PC-3 (cell line): ENCODE measurements around the gene TRIM25. TPM values are rescaled to one million over a fixed set of nuclear protein-coding genes. Genes with fewer than 3 reads are reported as not detected.

Experiments
- ATAC-seq: fragments of 200-7000 bp; cut with Tn5 transposase; 2 replicates; pipeline ENCODE4 v1.9.1; 2020; ENCODE audit warnings: mild to moderate bottlenecking, moderate library complexity
- BruUV-seq: library from RNA; stranded (reverse); fragments of 400-500 nt; replicated peaks from 2 replicates; lab custom pipeline; 2021; lab: Mats Ljungman, UMichigan
- CTCF ChIA-PET: fragments of 300-600 bp; sonication (Branson Sonifier 250); formaldehyde crosslinking; loops from one replicate; lab custom pipeline; 2022; ENCODE audit warnings: antibody characterized with exemption; lab: Charles Lee
- POLR2A ChIA-PET: fragments of 300-600 bp; sonication (Branson Sonifier 250); formaldehyde crosslinking; loops from one replicate; lab custom pipeline; 2022; ENCODE audit warnings: antibody characterized with exemption; ENCODE audit not compliant: unreplicated experiment; lab: Charles Lee
- DNase-seq: peaks from one replicate; pipeline ENCODE4 v3.0.0-alpha.2; 2015
- H2AFZ ChIP-seq: fragments of 300-600 bp; sonication (generic); 2 replicates; pipeline ENCODE4 v1.6.0; 2016; ENCODE audit warnings: antibody characterized with exemption, low read length
- H3F3A ChIP-seq: fragments of 300-600 bp; sonication (generic); one replicate; pipeline ENCODE4 v1.6.0; 2017; ENCODE audit warnings: antibody characterized with exemption, low read length, control low read depth, mild to moderate bottlenecking; ENCODE audit not compliant: unreplicated experiment
- H3K27ac ChIP-seq: fragments of 300-600 bp; sonication (generic); 2 replicates; pipeline ENCODE4 v1.5.1; 2016; ENCODE audit warnings: mild to moderate bottlenecking, low read length
- H3K27me3 ChIP-seq: fragments of 300-600 bp; sonication (generic); 2 replicates; pipeline ENCODE4 v1.6.1; 2016; ENCODE audit warnings: low read length, mixed read lengths
- H3K36me3 ChIP-seq: fragments of 300-600 bp; sonication (generic); 2 replicates; pipeline ENCODE4 v1.6.1; 2016; ENCODE audit warnings: low read depth, mixed run types, low read length, mixed read lengths
- H3K4me1 ChIP-seq: fragments of 300-600 bp; sonication (generic); 2 replicates; pipeline ENCODE4 v1.5.1; 2016; ENCODE audit warnings: low read length; ENCODE audit not compliant: insufficient read depth
- H3K4me2 ChIP-seq: fragments of 300-600 bp; sonication (generic); 2 replicates; pipeline ENCODE4 v1.6.0; 2016; ENCODE audit warnings: low read length
- H3K4me3 ChIP-seq: fragments of 300-600 bp; sonication (generic); 2 replicates; pipeline ENCODE4 v1.5.1; 2016; ENCODE audit warnings: mild to moderate bottlenecking, low read length, mixed read lengths
- H3K79me2 ChIP-seq: fragments of 300-600 bp; sonication (generic); 2 replicates; pipeline ENCODE4 v1.6.1; 2017; ENCODE audit warnings: low read length, mixed read lengths
- H3K9ac ChIP-seq: fragments of 300-600 bp; sonication (generic); 2 replicates; pipeline ENCODE4 v1.6.0; 2016; ENCODE audit warnings: mild to moderate bottlenecking, low read length
- H3K9me2 ChIP-seq: fragments of 300-600 bp; sonication (generic); replicated peaks from 2 replicates; pipeline ENCODE4 v1.6.1; 2016; ENCODE audit warnings: mixed run types, low read length, mixed read lengths
- H3K9me3 ChIP-seq: fragments of 300-600 bp; sonication (generic); 2 replicates; pipeline ENCODE4 v1.6.1; 2016; ENCODE audit warnings: low read length, mixed read lengths
- H4K20me1 ChIP-seq: fragments of 300-600 bp; sonication (generic); 2 replicates; pipeline ENCODE4 v1.6.1; 2016; ENCODE audit warnings: low read length, mixed read lengths
- CTCF ChIP-seq: fragments of 300-600 bp; sonication (generic); conservative IDR thresholded peaks from 2 replicates; pipeline ENCODE4 v1.5.1; 2017; ENCODE audit warnings: antibody characterized with exemption, low read depth, mild to moderate bottlenecking, low read length
- EZH2 ChIP-seq: fragments of 300-600 bp; sonication (generic); IDR thresholded peaks from one replicate; pipeline ENCODE4 v1.6.1; 2017; ENCODE audit warnings: antibody characterized with exemption, mild to moderate bottlenecking, low read length; ENCODE audit not compliant: unreplicated experiment
- EZH2phosphoT487 ChIP-seq: fragments of 300-600 bp; sonication (generic); IDR thresholded peaks from 2 replicates; pipeline ENCODE4 v1.6.1; 2018; ENCODE audit warnings: mild to moderate bottlenecking, antibody characterized with exemption, low read length, borderline replicate concordance
- intact Hi-C: fragments of 100-400 bp; cut with micrococcal nuclease; formaldehyde crosslinking; loops from 2 replicates; pipeline ENCODE4 v1.9.0; 2023
- total RNA-seq: library from RNA; depleted of rRNA; stranded (reverse); fragments of >200 nt; gene quantifications from 2 replicates; pipeline ENCODE4 v1.2.3, GENCODE V29; 2014

Gene TRIM25
- total RNA-seq, 1 experiment from 2014 or later: 44.0 TPM

- CTCF ChIA-PET: no interaction called here
- intact Hi-C loops: no loop called here
- no peak for ATAC-seq
These were observed 22.8 kb downstream of the TRIM25 start for GRCh38 chr17:56890906-56891674.

GRCh38 chr17:56890390-56890789, 23.5 kb downstream of the TRIM25 start:
- Histone ChIP-seq H3K9ac (no peak overlapping the region), H3K9me2 (no peaks in the 10 kb centered on the region), H3K4me1 (no peaks in the 10 kb centered on the region), H3K4me2 (no peak overlapping the region), H3F3A (no peaks in the 10 kb centered on the region), H3K36me3 (peaks cover 81% of the 10 kb centered on the region), H4K20me1 (no peaks in the 10 kb centered on the region), H3K79me2 (no peaks in the 10 kb centered on the region), H3K27ac (no peak overlapping the region), H2AFZ (no peak overlapping the region), H3K4me3 (no peak overlapping the region), H3K9me3 (peaks cover 9% of the 10 kb centered on the region; the same call in 1 of the 2 replicates), H3K27me3 (no peaks in the 10 kb centered on the region)
- BruUV-seq: no TSS peak
- CTCF ChIA-PET: interaction anchor here (0.6 kb wide), 2 partner anchors 52 to 56 kb away, joined by 3 read pairs; no protein-coding TSS in a partner anchor
- intact Hi-C loops: no loop called here
- no peak for DNase-seq
- TF ChIP-seq EZH2 (no peak), CTCF (no peak), EZH2phosphoT487 (no peak)
- ATAC-seq: no peak
- POLR2A ChIA-PET: no interaction called here

More at GRCh38 chr17:56890906-56891674, 22.8 kb downstream of the TRIM25 start:
- H3K4me3 ChIP-seq: no peak overlapping the region
- no peaks in the 10 kb centered on the region for H4K20me1 ChIP-seq
- TF ChIP-seq EZH2 (no peak), EZH2phosphoT487 (no peak), CTCF (no peak)
- no peaks in the 10 kb centered on the region for H3K79me2 ChIP-seq
- no peaks in the 10 kb centered on the region for H3F3A ChIP-seq
- H2AFZ ChIP-seq: no peak overlapping the region
- H3K36me3 ChIP-seq: peaks cover 88% of the 10 kb centered on the region
- no peak overlapping the region for H3K9ac ChIP-seq
- no peak overlapping the region for H3K27ac ChIP-seq
- H3K4me2 ChIP-seq: no peak overlapping the region
- no peaks in the 10 kb centered on the region for H3K27me3 ChIP-seq
- no peaks in the 10 kb centered on the region for H3K4me1 ChIP-seq
- H3K9me2 ChIP-seq: no peaks in the 10 kb centered on the region
- H3K9me3 ChIP-seq: peaks cover 9% of the 10 kb centered on the region; the same call in 1 of the 2 replicates
- DNase-seq: no peak
- POLR2A ChIA-PET: interaction anchor here (0.5 to 0.6 kb wide), 2 partner anchors 38 to 149 kb away, joined by 4 read pairs; no protein-coding TSS in a partner anchor
- no TSS peak for BruUV-seq
